Inflammatory macrophage treated with lipopolysaccharide for 1 hour (primary cell): ENCODE measurements around the gene DDX53.

Source experiments
- DNase-seq, 2 donors: peaks; one replicate each; pipeline ENCODE4 v3.0.0-alpha.2; 2020 to 2022

Gene DDX53

DNA sequence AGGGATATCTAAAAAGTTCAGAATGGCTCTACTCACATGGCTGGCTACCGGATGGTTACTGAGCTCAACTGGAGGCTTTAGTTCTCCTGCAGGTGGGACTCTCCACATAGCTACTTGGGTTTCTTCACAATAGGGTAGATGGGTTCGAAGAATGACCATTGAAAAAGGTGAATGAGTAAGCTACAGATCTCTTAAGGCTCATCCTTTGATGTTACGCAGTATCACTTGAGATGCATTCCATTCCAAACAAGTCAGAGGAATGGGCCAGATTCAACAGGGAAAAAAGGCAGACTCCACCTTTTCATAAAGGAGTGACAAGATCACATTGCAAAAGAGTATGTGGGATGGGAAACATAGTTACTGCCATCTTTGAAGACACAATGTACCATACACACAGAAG lies 52.6 kb downstream of the DDX53 start:
- no peak for DNase-seq
